IMR-90 (cell line): ENCODE results near the gene WFDC5.

Experiments
- CTCF ChIP-seq: conservative IDR thresholded peaks from 2 replicates; pipeline ENCODE4 v1.5.1; 2012; ENCODE audit warnings: mild to moderate bottlenecking, low read depth, low read length, improper control_type of control experiment
- ELK1 ChIP-seq: fragments of 150-350 bp; IDR thresholded peaks from 2 replicates; pipeline ENCODE4 v1.6.1; 2016; ENCODE audit warnings: low read depth, mild to moderate bottlenecking, low read length, moderate library complexity, borderline replicate concordance
- POLR2A ChIP-seq: IDR thresholded peaks from 2 replicates; pipeline ENCODE4 v1.6.1; 2012; ENCODE audit warnings: mild to moderate bottlenecking, low read depth, low read length
- RAD21 ChIP-seq: IDR thresholded peaks from 2 replicates; pipeline ENCODE4 v1.6.1; 2012; ENCODE audit warnings: low read length, improper control_type of control experiment
- RFX5 ChIP-seq: IDR thresholded peaks from 2 replicates; pipeline ENCODE4 v1.8.0; 2012; ENCODE audit warnings: low read depth, mild to moderate bottlenecking, low read length, moderate library complexity

- TF ChIP-seq POLR2A (no peak), RAD21 (no peak), CTCF (no peak), ELK1 (no peak), RFX5 (no peak)
Measured at GRCh38 chr20:45077559-45077958, 37.4 kb downstream of the WFDC5 start.
